SK-N-SH treated with all-trans-retinoic acid at 6 μM for 48 hours (cell line): ENCODE data around the gene RNU7-1.

Source experiments
- ARNTL ChIP-seq: fragments of 450-650 bp; formaldehyde crosslinking; IDR thresholded peaks from 2 replicates; pipeline ENCODE4 v1.5.0; 2020; ENCODE audit warnings: low read depth, mild to moderate bottlenecking, moderate library complexity, borderline replicate concordance
- GLIS3 ChIP-seq: fragments of 250-450 bp; sonication (Bioruptor Pico); IDR thresholded peaks from 2 replicates; pipeline ENCODE4 v1.5.0; 2020; ENCODE audit warnings: mild to moderate bottlenecking, moderate library complexity
- ISL1 ChIP-seq: fragments of 250-450 bp; sonication (Bioruptor Pico); IDR thresholded peaks from 2 replicates; pipeline ENCODE4 v2.1.2; 2022; ENCODE audit warnings: mild to moderate bottlenecking, moderate library complexity
- OSR1 ChIP-seq: fragments of 250-450 bp; sonication (Bioruptor Pico); IDR thresholded peaks from 2 replicates; pipeline ENCODE4 v1.8.0; 2022; ENCODE audit warnings: moderate library complexity, mild to moderate bottlenecking, inconsistent platforms
- RARB ChIP-seq: fragments of 250-450 bp; sonication (Bioruptor Pico); IDR thresholded peaks from 2 replicates; pipeline ENCODE4 v1.8.0; 2021; ENCODE audit warnings: mild to moderate bottlenecking, moderate library complexity
- SNAI2 ChIP-seq: fragments of 250-450 bp; sonication (Bioruptor Pico); IDR thresholded peaks from 2 replicates; pipeline ENCODE4 v1.5.0; 2020; ENCODE audit warnings: mild to moderate bottlenecking, moderate library complexity
- TOX ChIP-seq: fragments of 250-450 bp; sonication (Bioruptor Pico); IDR thresholded peaks from 2 replicates; pipeline ENCODE4 v1.8.0; 2021; ENCODE audit warnings: mild to moderate bottlenecking, moderate library complexity, borderline replicate concordance
- TSHZ2 ChIP-seq: fragments of 250-450 bp; sonication (Bioruptor Pico); IDR thresholded peaks from 2 replicates; pipeline ENCODE4 v1.5.0; 2020; ENCODE audit warnings: mild to moderate bottlenecking, moderate library complexity
- ZC3H10 ChIP-seq: fragments of 250-450 bp; sonication (Bioruptor Pico); IDR thresholded peaks from 2 replicates; pipeline ENCODE4 v1.5.1; 2021; ENCODE audit warnings: mild to moderate bottlenecking, moderate library complexity
- ZFP30 ChIP-seq: fragments of 450-650 bp; formaldehyde crosslinking; IDR thresholded peaks from 2 replicates; pipeline ENCODE4 v1.5.0; 2022; ENCODE audit warnings: mild to moderate bottlenecking, moderate library complexity
- ZNF8 ChIP-seq: fragments of 450-650 bp; formaldehyde crosslinking; IDR thresholded peaks from 2 replicates; pipeline ENCODE4 v1.5.0; 2020; ENCODE audit warnings: mild to moderate bottlenecking, moderate library complexity
- TF ChIP-seq, protein P1 (sequence below): fragments of 250-450 bp; sonication (Bioruptor Pico); IDR thresholded peaks from 2 replicates; pipeline ENCODE4 v1.8.0; 2020; ENCODE audit warnings: mild to moderate bottlenecking, moderate library complexity, borderline replicate concordance
- TF ChIP-seq, protein P2 (sequence below): fragments of 250-450 bp; sonication (Bioruptor Pico); IDR thresholded peaks from 2 replicates; pipeline ENCODE4 v1.5.1; 2020; ENCODE audit warnings: low read depth, mild to moderate bottlenecking, moderate library complexity

GRCh38 chr12:6941267-6941666, 2.3 kb upstream of the RNU7-1 start:
- TF ChIP-seq, protein P1, sequence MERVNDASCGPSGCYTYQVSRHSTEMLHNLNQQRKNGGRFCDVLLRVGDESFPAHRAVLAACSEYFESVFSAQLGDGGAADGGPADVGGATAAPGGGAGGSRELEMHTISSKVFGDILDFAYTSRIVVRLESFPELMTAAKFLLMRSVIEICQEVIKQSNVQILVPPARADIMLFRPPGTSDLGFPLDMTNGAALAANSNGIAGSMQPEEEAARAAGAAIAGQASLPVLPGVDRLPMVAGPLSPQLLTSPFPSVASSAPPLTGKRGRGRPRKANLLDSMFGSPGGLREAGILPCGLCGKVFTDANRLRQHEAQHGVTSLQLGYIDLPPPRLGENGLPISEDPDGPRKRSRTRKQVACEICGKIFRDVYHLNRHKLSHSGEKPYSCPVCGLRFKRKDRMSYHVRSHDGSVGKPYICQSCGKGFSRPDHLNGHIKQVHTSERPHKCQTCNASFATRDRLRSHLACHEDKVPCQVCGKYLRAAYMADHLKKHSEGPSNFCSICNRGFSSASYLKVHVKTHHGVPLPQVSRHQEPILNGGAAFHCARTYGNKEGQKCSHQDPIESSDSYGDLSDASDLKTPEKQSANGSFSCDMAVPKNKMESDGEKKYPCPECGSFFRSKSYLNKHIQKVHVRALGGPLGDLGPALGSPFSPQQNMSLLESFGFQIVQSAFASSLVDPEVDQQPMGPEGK: no peak
- TF ChIP-seq RARB (CRISPR knock-in tag) (no peak), ZFP30 (no peak), TOX (CRISPR knock-in tag) (no peak), TSHZ2 (CRISPR knock-in tag) (no peak), ZC3H10 (CRISPR knock-in tag) (no peak), SNAI2 (CRISPR knock-in tag) (no peak), OSR1 (no peak), ZNF8 (CRISPR knock-in tag) (no peak), GLIS3 (CRISPR knock-in tag) (no peak), ARNTL (CRISPR knock-in tag) (no peak), ISL1 (CRISPR knock-in tag) (no peak)
- TF ChIP-seq, protein P2, sequence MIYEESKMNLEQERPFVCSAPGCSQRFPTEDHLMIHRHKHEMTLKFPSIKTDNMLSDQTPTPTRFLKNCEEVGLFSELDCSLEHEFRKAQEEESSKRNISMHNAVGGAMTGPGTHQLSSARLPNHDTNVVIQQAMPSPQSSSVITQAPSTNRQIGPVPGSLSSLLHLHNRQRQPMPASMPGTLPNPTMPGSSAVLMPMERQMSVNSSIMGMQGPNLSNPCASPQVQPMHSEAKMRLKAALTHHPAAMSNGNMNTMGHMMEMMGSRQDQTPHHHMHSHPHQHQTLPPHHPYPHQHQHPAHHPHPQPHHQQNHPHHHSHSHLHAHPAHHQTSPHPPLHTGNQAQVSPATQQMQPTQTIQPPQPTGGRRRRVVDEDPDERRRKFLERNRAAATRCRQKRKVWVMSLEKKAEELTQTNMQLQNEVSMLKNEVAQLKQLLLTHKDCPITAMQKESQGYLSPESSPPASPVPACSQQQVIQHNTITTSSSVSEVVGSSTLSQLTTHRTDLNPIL (CRISPR knock-in tag): no peak
